HG02840 (cell line): ENCODE results near the gene ZMAT2.
"Not testable (repeated sequence)": the region's sequence is repeated elsewhere in the genome, so short reads cannot be mapped to it uniquely, and the experiment has no call there.

ENCODE experiments used
- ATAC-seq: cut with Tn5 transposase; IDR thresholded peaks from one replicate; pipeline ENCODE4 v1.9.1; 2021; ENCODE audit warnings: mild to moderate bottlenecking, moderate library complexity, moderate number of reproducible peaks; ENCODE audit not compliant: unreplicated experiment, low FRiP score

ZMAT2 gene

DNA sequence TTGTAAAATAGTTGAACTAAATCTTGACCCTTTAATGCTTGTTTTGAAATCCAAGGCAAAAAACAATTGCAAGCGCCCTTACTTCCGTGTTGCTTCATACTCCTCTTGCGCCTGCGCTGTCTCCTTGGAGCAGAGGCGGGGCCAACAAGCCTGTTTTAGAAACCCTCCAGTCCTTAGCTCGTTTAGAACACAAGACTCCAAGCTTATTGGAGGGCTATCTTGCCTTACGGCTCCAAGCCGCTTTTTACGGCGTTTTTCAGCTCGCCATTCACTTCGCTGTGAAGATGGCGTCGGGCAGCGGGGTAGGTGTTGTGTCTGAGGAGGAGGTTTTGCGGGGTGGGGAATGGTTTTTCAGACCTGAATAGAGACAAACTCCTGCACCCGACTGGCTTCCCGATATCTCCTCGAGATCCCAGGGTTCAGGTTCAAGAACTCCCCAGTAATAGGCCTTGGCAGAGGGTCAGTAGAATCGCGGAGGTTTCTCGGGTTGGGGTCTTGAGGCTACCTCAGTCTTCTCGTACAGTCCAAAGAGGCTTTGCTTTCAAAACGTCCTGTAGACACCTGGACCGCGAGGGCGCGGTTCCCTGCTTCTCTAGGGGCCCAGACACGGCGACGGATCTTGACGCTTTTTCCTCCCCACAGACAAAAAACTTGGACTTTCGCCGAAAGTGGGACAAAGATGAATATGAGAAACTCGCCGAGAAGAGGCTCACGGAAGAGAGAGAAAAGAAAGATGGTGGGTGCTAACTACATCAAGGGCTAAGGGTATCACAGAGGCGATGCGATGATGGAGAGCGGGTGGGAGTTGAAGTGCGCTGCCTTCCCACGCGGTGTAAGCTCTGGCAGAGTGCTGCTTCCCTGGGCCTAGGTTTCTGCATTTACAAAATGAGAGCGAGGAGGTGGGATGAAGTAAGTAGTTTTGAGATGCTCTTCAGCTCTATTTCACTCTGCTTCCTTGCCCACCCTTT, at the start of gene ZMAT2:
Gene ZMAT2, plus strand, starts transcription at position 271 of the 968 bp plus-strand sequence. Its CDS starts 14 bp downstream, at position 285.
- ATAC-seq = peak; percentile 93

DNA sequence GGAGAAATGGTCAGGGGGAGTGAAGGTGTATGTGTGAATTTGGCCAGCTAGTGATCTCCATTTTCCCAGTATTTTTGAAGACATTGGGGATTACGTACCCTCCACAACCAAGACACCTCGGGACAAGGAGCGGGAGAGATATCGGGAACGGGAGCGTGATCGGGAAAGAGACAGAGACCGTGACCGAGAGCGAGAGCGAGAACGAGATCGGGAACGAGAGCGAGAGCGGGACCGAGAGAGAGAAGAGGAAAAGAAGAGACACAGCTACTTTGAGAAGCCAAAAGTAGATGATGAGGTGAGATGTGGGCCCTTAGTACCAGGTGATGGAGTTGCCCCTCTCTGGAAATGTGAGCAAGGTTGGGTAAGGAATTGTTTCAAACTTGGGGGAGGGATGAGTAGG, 41.4 kb upstream of the ZMAT2 start:
- no peak for ATAC-seq

DNA sequence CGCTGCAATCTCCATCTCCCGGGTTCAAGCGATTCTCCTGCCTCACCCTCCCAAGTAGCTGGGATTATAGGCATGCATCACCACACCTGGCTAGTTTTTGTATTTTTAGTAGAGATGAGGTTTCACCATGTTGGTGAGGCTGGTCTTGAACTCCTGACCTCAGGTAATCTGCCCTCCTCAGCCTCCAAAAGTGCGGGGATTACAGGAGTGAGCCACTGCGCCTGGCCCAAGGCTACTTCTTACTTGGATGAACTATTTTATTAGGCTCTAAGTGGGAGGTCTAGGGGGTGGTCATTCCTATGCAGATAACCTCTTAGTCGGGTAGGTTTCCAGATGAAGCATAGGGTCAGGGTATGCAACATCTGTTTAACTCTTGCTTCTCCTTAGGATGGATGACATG, 39.9 kb upstream of the ZMAT2 start:
- not testable (repeated sequence) for ATAC-seq

- ATAC-seq = no peak
These were observed 36.3 kb upstream of the ZMAT2 start for GRCh38 chr5:140664030-140664358.

DNA sequence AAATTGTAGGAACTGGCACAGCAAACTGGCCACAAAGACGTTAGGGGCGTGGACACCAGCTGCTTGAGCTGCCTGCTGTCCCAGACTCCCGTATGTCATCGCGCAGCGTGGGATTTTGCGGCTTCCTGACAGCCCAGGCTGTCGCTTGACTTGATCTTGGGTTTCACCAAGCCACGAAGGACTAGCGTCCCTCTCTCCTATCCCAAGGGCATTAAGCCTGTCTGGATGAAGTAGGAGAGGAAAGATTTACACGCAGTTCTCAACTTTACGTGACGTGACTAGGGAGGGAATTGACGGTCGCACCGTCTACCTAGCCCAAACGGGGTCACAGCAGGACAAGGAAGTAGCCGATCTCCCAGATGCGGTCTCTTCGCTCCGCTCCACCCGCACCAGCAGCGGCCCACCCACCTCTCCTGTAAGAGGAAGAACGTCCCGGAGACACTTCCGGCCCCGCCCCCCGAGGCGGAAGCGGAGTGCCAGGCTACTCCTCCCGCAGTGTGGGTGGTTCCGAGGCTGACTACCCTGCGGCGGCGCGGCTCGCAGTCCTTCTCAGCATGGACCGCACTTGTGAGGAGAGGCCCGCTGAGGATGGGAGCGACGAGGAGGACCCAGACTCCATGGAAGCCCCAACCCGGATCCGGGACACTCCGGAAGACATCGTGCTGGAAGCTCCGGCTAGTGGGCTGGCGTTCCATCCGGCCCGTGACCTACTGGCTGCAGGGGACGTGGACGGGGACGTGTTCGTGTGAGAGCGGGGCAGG, 35.7 kb upstream of the ZMAT2 start, which contains the start of gene WDR55:
Gene WDR55, plus strand, starts transcription at position 546 of the 761 bp plus-strand sequence. Its CDS starts 9 bp downstream, at position 555.
- peak; percentile 98 for ATAC-seq

- ATAC-seq = not testable (repeated sequence)
These were observed 29.2 kb upstream of the ZMAT2 start for GRCh38 chr5:140671035-140671434.

DNA sequence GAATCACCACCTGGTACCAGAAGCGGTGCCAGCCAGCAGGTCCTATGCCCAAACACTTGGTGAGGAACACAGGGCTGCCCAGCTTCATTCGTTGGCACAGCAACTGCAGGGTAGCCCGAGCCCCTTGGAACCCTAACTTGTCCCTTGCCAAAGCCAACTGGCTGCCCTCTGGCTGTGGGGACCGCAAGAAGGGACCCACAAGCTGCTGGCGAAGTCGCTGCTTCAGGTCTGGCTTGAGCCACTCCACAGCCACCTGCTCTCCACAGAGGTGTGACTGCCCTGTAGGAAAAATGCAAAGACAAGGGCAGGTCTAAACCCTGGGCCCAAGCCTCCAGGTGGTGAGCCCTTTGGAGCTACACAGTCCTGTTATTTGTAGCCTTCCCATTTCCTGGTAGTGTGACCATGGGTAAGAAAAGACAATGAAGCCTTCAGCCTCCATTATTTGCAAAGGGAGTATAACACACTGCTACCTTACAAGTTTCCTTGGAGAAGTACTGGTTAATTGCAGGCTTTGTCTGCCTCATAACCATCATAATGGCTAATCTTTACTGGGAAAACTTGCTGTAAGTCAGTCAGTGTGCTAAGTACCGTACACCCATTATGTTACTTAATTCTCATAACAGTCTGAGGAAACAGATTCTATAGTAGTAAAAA, 28.6 kb upstream of the ZMAT2 start:
- ATAC-seq = no peak

GRCh38 chr5:140672455-140673186, 27.6 kb upstream of the ZMAT2 start:
- ATAC-seq = no peak

- no peak for ATAC-seq
These were observed 26.9 kb upstream of the ZMAT2 start, which contains the start of gene DND1 for GRCh38 chr5:140673187-140673976. Gene DND1 (minus strand): TSS chr5:140673576. CDS start chr5:140673542, 34 bp downstream.

DNA sequence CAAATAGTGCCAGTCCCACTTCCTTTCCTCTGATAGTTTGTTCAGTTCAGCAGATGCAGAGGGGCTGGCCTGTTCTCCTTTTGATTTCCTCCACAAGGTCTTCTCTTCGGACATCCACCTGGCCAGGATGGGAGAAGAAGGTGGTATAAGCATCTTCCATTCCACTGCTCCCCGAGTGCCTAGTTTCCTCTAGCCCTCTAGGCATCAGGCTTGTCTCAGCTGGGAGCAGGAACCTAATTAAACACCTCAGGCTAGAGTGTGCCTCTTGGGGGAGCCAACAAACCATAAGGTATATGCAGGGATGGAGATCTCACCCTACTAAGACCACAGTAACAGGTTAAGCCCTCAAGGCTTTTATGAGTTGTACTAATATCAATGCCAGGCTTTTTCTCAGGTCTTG, 26.0 kb upstream of the ZMAT2 start:
- ATAC-seq = no peak

GRCh38 chr5:140674629-140675028, 25.6 kb upstream of the ZMAT2 start:
- no peak for ATAC-seq

GRCh38 chr5:140677947-140678346, 22.3 kb upstream of the ZMAT2 start:
- no peak for ATAC-seq

DNA sequence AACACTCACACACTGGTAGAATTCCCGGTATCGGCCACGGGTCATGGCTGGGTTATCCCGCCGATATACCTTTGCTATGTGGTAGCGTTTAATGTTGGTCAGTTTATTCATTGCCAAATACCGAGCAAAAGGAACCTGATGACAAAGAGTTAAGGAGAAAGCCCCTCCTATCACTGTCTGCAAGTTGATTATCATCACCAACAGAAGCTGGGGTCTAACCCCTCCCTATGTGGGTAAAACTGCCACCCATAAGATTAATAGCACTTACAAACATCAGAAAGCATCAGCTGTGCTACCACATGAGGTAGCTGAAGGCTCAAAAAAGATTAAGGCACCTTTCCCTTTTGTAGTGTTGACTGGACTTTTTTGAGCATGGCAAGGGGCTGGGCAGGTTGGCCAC, 21.3 kb upstream of the ZMAT2 start:
- ATAC-seq = no peak

- no peak for ATAC-seq
These were observed 9.8 kb upstream of the ZMAT2 start for GRCh38 chr5:140690376-140690932.

GRCh38 chr5:140690941-140691924, 9.0 kb upstream of the ZMAT2 start, which contains the start of the genes HARS1 and HARS2:
Gene HARS1 (minus strand): TSS chr5:140691370. CDS start chr5:140691304, 66 bp downstream.
Gene HARS2 (plus strand): TSS chr5:140691455. CDS start chr5:140691649, 194 bp downstream.
- peak; percentile 98 for ATAC-seq

GRCh38 chr5:140694276-140694675, 6.0 kb upstream of the ZMAT2 start:
- no peak for ATAC-seq

DNA sequence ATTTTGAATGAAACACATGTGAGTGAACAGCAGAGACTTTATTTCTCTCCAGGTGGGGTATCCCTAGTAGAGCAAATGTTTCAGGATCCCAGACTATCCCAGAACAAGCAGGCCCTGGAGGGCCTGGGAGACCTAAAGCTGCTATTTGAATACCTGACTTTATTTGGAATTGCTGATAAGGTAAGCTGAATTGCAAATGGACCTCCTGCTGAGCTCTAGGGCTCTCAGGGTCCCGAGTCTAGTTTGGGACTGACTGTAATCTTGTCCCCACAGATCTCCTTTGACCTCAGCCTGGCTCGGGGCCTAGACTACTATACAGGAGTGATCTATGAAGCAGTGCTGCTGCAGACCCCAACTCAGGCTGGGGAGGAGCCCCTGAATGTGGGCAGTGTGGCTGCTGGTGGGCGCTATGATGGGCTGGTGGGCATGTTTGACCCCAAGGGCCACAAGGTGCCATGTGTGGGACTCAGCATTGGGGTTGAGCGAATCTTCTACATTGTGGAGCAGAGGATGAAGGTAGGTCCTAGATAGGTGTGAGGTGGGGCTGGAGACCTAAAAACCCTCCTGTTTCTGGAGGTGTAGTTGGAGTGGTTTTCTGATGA, 3.3 kb upstream of the ZMAT2 start:
- ATAC-seq = no peak
